SK-N-SH treated with all-trans-retinoic acid at 6 μM for 48 hours (cell line): ENCODE measurements around the gene CAVIN1.

Experiments used
- BACH2 ChIP-seq: fragments of 250-450 bp; sonication (Bioruptor Pico); IDR thresholded peaks from 2 replicates; pipeline ENCODE4 v1.9.0; 2021; ENCODE audit warnings: mild to moderate bottlenecking, borderline replicate concordance
- GLIS3 ChIP-seq: fragments of 250-450 bp; sonication (Bioruptor Pico); IDR thresholded peaks from 2 replicates; pipeline ENCODE4 v1.5.0; 2020; ENCODE audit warnings: mild to moderate bottlenecking, moderate library complexity
- PATZ1 ChIP-seq: fragments of 250-450 bp; sonication (Bioruptor Pico); IDR thresholded peaks from 2 replicates; pipeline ENCODE4 v1.8.0; 2020; ENCODE audit warnings: mild to moderate bottlenecking, moderate library complexity, borderline replicate concordance
- TCF4 ChIP-seq: fragments of 250-450 bp; sonication (Bioruptor Pico); IDR thresholded peaks from 2 replicates; pipeline ENCODE4 v1.8.0; 2021; ENCODE audit warnings: mild to moderate bottlenecking, moderate library complexity, borderline replicate concordance
- ZFP3 ChIP-seq: fragments of 250-450 bp; sonication (Bioruptor Pico); IDR thresholded peaks from 2 replicates; pipeline ENCODE4 v1.5.0; 2020; ENCODE audit warnings: mild to moderate bottlenecking, moderate library complexity
- ZNF70 ChIP-seq: fragments of 450-650 bp; formaldehyde crosslinking; IDR thresholded peaks from 2 replicates; pipeline ENCODE4 v1.5.0; 2020; ENCODE audit warnings: mild to moderate bottlenecking, moderate library complexity
- ZNF8 ChIP-seq: fragments of 450-650 bp; formaldehyde crosslinking; IDR thresholded peaks from 2 replicates; pipeline ENCODE4 v1.5.0; 2020; ENCODE audit warnings: mild to moderate bottlenecking, moderate library complexity

GRCh38 chr17:42389135-42389417 is 34.0 kb downstream of the CAVIN1 start:
- TF ChIP-seq ZFP3 (no peak), PATZ1 (CRISPR knock-in tag) (no peak), GLIS3 (CRISPR knock-in tag) (no peak), ZNF8 (no peak), BACH2 (CRISPR knock-in tag) (no peak), TCF4 (CRISPR knock-in tag) (no peak), ZNF70 (no peak)
